SK-N-SH (cell line): ENCODE results near the gene CCDC197. TPM values are rescaled to one million over a fixed set of nuclear protein-coding genes. Genes with fewer than 3 reads are reported as not detected.

Experiments used
- CTCF ChIA-PET: fragments of 300-600, 350-600 bp; formaldehyde crosslinking; extraction: SDS; loops from one replicate; lab custom pipeline; 2021; lab: Yijun Ruan, JAX
- POLR2A ChIA-PET: fragments of 350-600 bp; sonication (Branson Sonifier 250); formaldehyde crosslinking; extraction: SDS; loops from one replicate; lab custom pipeline; 2020; ENCODE audit warnings: antibody characterized with exemption, inconsistent platforms; lab: Yijun Ruan, JAX
- DNase-seq: peaks from one replicate; pipeline ENCODE4 v3.0.0; 2012
- H2AFZ ChIP-seq: fragments of 200-600 bp; sonication (generic); 2 replicates; pipeline ENCODE4 v1.8.1; 2016; ENCODE audit warnings: antibody characterized with exemption, mild to moderate bottlenecking, low read depth
- H3F3A ChIP-seq: fragments of 200-600 bp; sonication (generic); replicated peaks from 2 replicates; pipeline ENCODE3; 2016; ENCODE audit warnings: antibody characterized with exemption, mild to moderate bottlenecking; ENCODE audit not compliant: insufficient read depth
- H3K27ac ChIP-seq, 2 experiments: fragments of 200-500 bp in 1 of 2; fragments of 200-600 bp in 1 of 2; sonication (Bioruptor generic) in 1 of 2; sonication (generic), shearing (Covaris generic) in 1 of 2; 2 replicates each; pipeline versions ENCODE4 v1.5.1 to v1.6.1; 2014 to 2016; ENCODE audit warnings: low read depth in 2 of 2, inconsistent platforms in 1 of 2, low read length in 1 of 2, mild to moderate bottlenecking in 1 of 2, mixed read lengths in 1 of 2
- H3K27me3 ChIP-seq: fragments of 200-600 bp; sonication (generic), shearing (Covaris generic); 2 replicates; pipeline ENCODE4 v1.6.1; 2016; ENCODE audit warnings: mixed run types; ENCODE audit not compliant: insufficient read depth
- H3K36me3 ChIP-seq, 2 experiments: fragments of 200-500 bp in 1 of 2; fragments of 200-600 bp in 1 of 2; sonication (Bioruptor generic) in 1 of 2; sonication (generic) in 1 of 2; replicated peaks in 1 of 2; 2 replicates each; pipeline versions ENCODE3 to v1.5.1; 2014 to 2016; ENCODE audit warnings: low read length in 1 of 2, mild to moderate bottlenecking in 1 of 2; ENCODE audit not compliant: insufficient read depth in 2 of 2, control insufficient read depth in 1 of 2
- H3K4me1 ChIP-seq, 2 experiments: fragments of 200-500 bp in 1 of 2; fragments of 200-600 bp in 1 of 2; sonication (Bioruptor generic) in 1 of 2; sonication (generic), shearing (Covaris generic) in 1 of 2; 2 replicates each; pipeline versions ENCODE4 v1.5.1 to v1.6.1; 2014 to 2016; ENCODE audit warnings: low read depth in 1 of 2, low read length in 1 of 2, mixed run types in 1 of 2; ENCODE audit not compliant: insufficient read depth in 2 of 2, control insufficient read depth in 1 of 2
- H3K4me2 ChIP-seq: fragments of 200-600 bp; sonication (generic), shearing (Covaris generic); 2 replicates; pipeline ENCODE4 v1.6.1; 2017; ENCODE audit warnings: mixed run types
- H3K4me3 ChIP-seq, 2 experiments: fragments of 200-500 bp in 1 of 2; fragments of 200-600 bp in 1 of 2; sonication (Bioruptor generic) in 1 of 2; sonication (generic), shearing (Covaris generic) in 1 of 2; 2 replicates each; pipeline versions ENCODE4 v1.5.1 to v1.8.1; 2014 to 2016; ENCODE audit warnings: low read depth in 2 of 2, inconsistent platforms in 1 of 2, low read length in 1 of 2, mild to moderate bottlenecking in 1 of 2, mixed read lengths in 1 of 2, moderate library complexity in 1 of 2
- H3K79me2 ChIP-seq: fragments of 200-600 bp; sonication (generic); 2 replicates; pipeline ENCODE4 v1.8.1; 2017; ENCODE audit warnings: mild to moderate bottlenecking; ENCODE audit not compliant: insufficient read depth
- H3K9ac ChIP-seq: fragments of 200-600 bp; sonication (generic); 2 replicates; pipeline ENCODE4 v1.6.1; 2017; ENCODE audit warnings: mixed run types
- H3K9me2 ChIP-seq: fragments of 200-600 bp; sonication (generic); 2 replicates; pipeline ENCODE4 v1.6.1; 2017; ENCODE audit warnings: mixed run types
- H3K9me3 ChIP-seq: fragments of 200-600 bp; sonication (generic); 2 replicates; pipeline ENCODE4 v1.6.1; 2017; ENCODE audit warnings: mixed run types, mild to moderate bottlenecking, moderate library complexity
- H4K20me1 ChIP-seq: fragments of 200-600 bp; sonication (generic); 2 replicates; pipeline ENCODE4 v1.6.1; 2017; ENCODE audit warnings: mild to moderate bottlenecking, mixed run types; ENCODE audit not compliant: insufficient read depth
- CTCF ChIP-seq: fragments of 200-600 bp; sonication (generic); IDR thresholded peaks from 2 replicates; pipeline ENCODE4 v1.6.1; 2017; ENCODE audit warnings: antibody characterized with exemption, mild to moderate bottlenecking, moderate library complexity
- EP300 ChIP-seq, 2 experiments: IDR thresholded peaks; 2 replicates each; pipeline versions ENCODE4 v1.4.0 to v1.6.1; 2012; ENCODE audit warnings: borderline replicate concordance in 1 of 2, low read depth in 1 of 2, low read length in 1 of 2
- EZH2phosphoT487 ChIP-seq: fragments of 200-600 bp; sonication (generic); IDR thresholded peaks from 2 replicates; pipeline ENCODE4 v1.6.1; 2017; ENCODE audit warnings: low read depth, mixed run types, mild to moderate bottlenecking, antibody characterized with exemption, moderate library complexity, borderline replicate concordance
- MAX ChIP-seq: IDR thresholded peaks from 2 replicates; pipeline ENCODE4 v1.4.0; 2012; ENCODE audit warnings: low read depth
- MEF2A ChIP-seq: IDR thresholded peaks from 2 replicates; pipeline ENCODE4 v1.4.0; 2012; ENCODE audit warnings: low read depth, borderline replicate concordance
- MXI1 ChIP-seq: IDR thresholded peaks from 2 replicates; pipeline ENCODE4 v1.6.1; 2012; ENCODE audit warnings: mild to moderate bottlenecking, low read depth, low read length, improper control_type of control experiment
- POLR2AphosphoS5 ChIP-seq: IDR thresholded peaks from 2 replicates; pipeline ENCODE4 v1.6.1; 2012; ENCODE audit warnings: low read depth, low read length
- RCOR1 ChIP-seq: fragments of 150-350 bp; IDR thresholded peaks from 2 replicates; pipeline ENCODE4 v1.6.1; 2017; ENCODE audit warnings: antibody characterized with exemption, low read length
- RXRA ChIP-seq: IDR thresholded peaks from 2 replicates; pipeline ENCODE4 v1.4.0; 2012; ENCODE audit warnings: low read depth, mild to moderate bottlenecking, borderline replicate concordance
- TAF1 ChIP-seq: IDR thresholded peaks from 2 replicates; pipeline ENCODE4 v1.6.1; 2012; ENCODE audit warnings: low read depth, mild to moderate bottlenecking, low read length, moderate library complexity, borderline replicate concordance
- TEAD4 ChIP-seq: IDR thresholded peaks from 2 replicates; pipeline ENCODE4 v1.4.0; 2012; ENCODE audit warnings: mild to moderate bottlenecking, borderline replicate concordance; ENCODE audit not compliant: insufficient read depth
- YY1 ChIP-seq: IDR thresholded peaks from 2 replicates; pipeline ENCODE4 v1.4.0; 2012; ENCODE audit warnings: low read depth, mild to moderate bottlenecking
- WGBS: methylation state at CpG from one replicate; pipeline ENCODE4 v1.1.6; 2017; ENCODE audit warnings: low lambda C conversion rate; 5-methylcytosine and 5-hydroxymethylcytosine counted together
- polyA plus RNA-seq, 3 experiments: library from polyadenylated mRNA; depleted of rRNA; stranded (reverse); fragments of >200 nt; gene quantifications; 2 replicates each; pipeline ENCODE4 v1.2.3, GENCODE V29; 2012

Gene CCDC197
- polyA plus RNA-seq, 1 of the 3 experiments (the other 2 are of a cell fraction) = not detected

GRCh38 chr14:93991212-93991611 lies 5.9 kb upstream of the CCDC197 start (continued):
- TF ChIP-seq MAX (no peak), EZH2phosphoT487 (no peak), POLR2AphosphoS5 (no peak), MXI1 (no peak)

- Histone ChIP-seq H3K9ac (no peak overlapping the region), H4K20me1 (no peaks in the 10 kb centered on the region), H2AFZ (no peak overlapping the region), H3K4me2 (no peak overlapping the region), H3K27ac (no peak overlapping the region), H3K9me3 (no peaks in the 10 kb centered on the region), H3K4me1 (peaks cover 7 to 11% of the 10 kb centered on the region in 2 experiments; a peak in 3 of 4 replicates), H3F3A (peaks cover 10% of the 10 kb centered on the region), H3K79me2 (no peaks in the 10 kb centered on the region), H3K9me2 (no peaks in the 10 kb centered on the region), H3K4me3 (no peak overlapping the region), H3K27me3 (no peaks in the 10 kb centered on the region), H3K36me3 (no peaks in the 10 kb centered on the region)
- no peak for TF ChIP-seq TAF1
- TF ChIP-seq MXI1 = no peak
- no peak for TF ChIP-seq RXRA
- TF ChIP-seq EZH2phosphoT487 = no peak
- CTCF ChIA-PET = interaction anchor here (0.8 to 2.4 kb wide), 6 partner anchors 8 to 56 kb away, joined by 3 to 19 read pairs (median 9); no protein-coding TSS in a partner anchor
- 87% methylated on average over 4 of the region's 4 CpGs for WGBS
- DNase-seq = no peak
- POLR2A ChIA-PET = no interaction called here
Measured at GRCh38 chr14:93991649-93992048, 5.5 kb upstream of the CCDC197 start.

GRCh38 chr14:93993382-93993781 lies 3.7 kb upstream of the CCDC197 start:
- Histone ChIP-seq H3K27me3 (no peaks in the 10 kb centered on the region), H2AFZ (no peak overlapping the region), H3K4me1 (peaks cover 0 to 11% of the 10 kb centered on the region in 2 experiments; a peak in 3 of 4 replicates), H3F3A (peaks cover 10% of the 10 kb centered on the region), H3K27ac (no peak overlapping the region), H3K79me2 (no peaks in the 10 kb centered on the region), H3K36me3 (no peaks in the 10 kb centered on the region), H3K9ac (no peak overlapping the region), H3K9me2 (no peaks in the 10 kb centered on the region), H3K4me3 (no peak overlapping the region), H3K9me3 (no peaks in the 10 kb centered on the region), H4K20me1 (no peaks in the 10 kb centered on the region), H3K4me2 (no peak overlapping the region)
- TF ChIP-seq RCOR1 (no peak), TEAD4 (no peak), TAF1 (no peak), EP300 (IDR thresholded peaks at IDR 0.05; ENCODE audit: borderline replicate concordance in 1 of 2, low read depth in 1 of 2, low read length in 1 of 2) (no peak), YY1 (no peak), MEF2A (no peak), CTCF (no peak)
- no peak for DNase-seq
- ChIA-PET POLR2A (no interaction called here), CTCF (interaction anchor here (1.3 to 2.4 kb wide), 5 partner anchors 8 to 187 kb away, joined by 3 to 19 read pairs (median 12); no protein-coding TSS in a partner anchor)
- 92% methylated on average over 6 of the region's 6 CpGs for WGBS
